GM21526 (cell line): ENCODE data around the gene UBE2B.
"Not testable (repeated sequence)": the region's sequence is repeated elsewhere in the genome, so short reads cannot be mapped to it uniquely, and the experiment has no call there.

Experiments used
- ATAC-seq: cut with Tn5 transposase; IDR thresholded peaks from one replicate; pipeline ENCODE4 v1.9.1; 2021; ENCODE audit warnings: moderate library complexity; ENCODE audit not compliant: unreplicated experiment, low FRiP score

Gene UBE2B

GRCh38 chr5:134397196-134397595, 25.8 kb downstream of the UBE2B start:
- no peak for ATAC-seq

- ATAC-seq = no peak
Observed at GRCh38 chr5:134398609-134399155, 27.3 kb downstream of the UBE2B start.

- no peak for ATAC-seq
Observed at GRCh38 chr5:134403951-134404350, 32.6 kb downstream of the UBE2B start.

GRCh38 chr5:134406390-134406789, 35.0 kb downstream of the UBE2B start:
- no peak for ATAC-seq

- no peak for ATAC-seq
Observed at GRCh38 chr5:134409321-134409720, 38.0 kb downstream of the UBE2B start.

GRCh38 chr5:134410822-134411221, 39.5 kb downstream of the UBE2B start:
- no peak for ATAC-seq

GRCh38 chr5:134411228-134411545, 39.8 kb downstream of the UBE2B start:
- no peak for ATAC-seq

- ATAC-seq = peak; percentile 95
Observed at GRCh38 chr5:134411546-134412266, 40.3 kb downstream of the UBE2B start, which contains the start of gene CDKN2AIPNL. TSS of gene CDKN2AIPNL (minus strand) at chr5:134411881. CDS start at chr5:134411854, 27 bp downstream.

GRCh38 chr5:134413046-134413445, 41.7 kb downstream of the UBE2B start:
- ATAC-seq = no peak

GRCh38 chr5:134417707-134418106, 46.3 kb downstream of the UBE2B start:
- no peak for ATAC-seq

- no peak for ATAC-seq
Observed at GRCh38 chr5:134418958-134419357, 47.6 kb downstream of the UBE2B start.

GRCh38 chr5:134420343-134420742, 49.0 kb downstream of the UBE2B start:
- ATAC-seq = no peak

- not testable (repeated sequence) for ATAC-seq
Observed at GRCh38 chr5:134421038-134421437, 49.7 kb downstream of the UBE2B start.

GRCh38 chr5:134422791-134423365, 51.5 kb downstream of the UBE2B start:
- no peak for ATAC-seq

GRCh38 chr5:134423376-134423775, 52.0 kb downstream of the UBE2B start:
- ATAC-seq = no peak

GRCh38 chr5:134426361-134426760, 55.0 kb downstream of the UBE2B start:
- ATAC-seq = no peak

- no peak for ATAC-seq
Observed at GRCh38 chr5:134427540-134428041, 56.2 kb downstream of the UBE2B start.

GRCh38 chr5:134430001-134430569, 58.7 kb downstream of the UBE2B start:
- ATAC-seq = no peak

- no peak for ATAC-seq
Observed at GRCh38 chr5:134432174-134432573, 60.8 kb downstream of the UBE2B start.

GRCh38 chr5:134432677-134433359, 61.4 kb downstream of the UBE2B start:
- ATAC-seq = no peak

GRCh38 chr5:134435560-134435959, 64.2 kb downstream of the UBE2B start:
- ATAC-seq = no peak
